ENCODE measurements around the gene ADAM22.

- TF ChIP-seq POLR2A (IDR thresholded peaks at IDR 0.05; ENCODE audit: low read length) (no peak), MAX (IDR thresholded peaks at IDR 0.05) (no peak), CTCF (IDR thresholded peaks at IDR 0.05) (no peak), CEBPB (IDR thresholded peaks at IDR 0.05) (no peak), EP300 (IDR thresholded peaks at IDR 0.05) (no peak), REST (IDR thresholded peaks at IDR 0.05) (no peak), RFX5 (IDR thresholded peaks at IDR 0.05) (no peak), POLR2AphosphoS2 (conservative IDR thresholded peaks at IDR 0.05; ENCODE audit: low read length) (no peak), SMC3 (IDR thresholded peaks at IDR 0.05) (no peak), RCOR1 (IDR thresholded peaks at IDR 0.05; ENCODE audit: low read depth, low read length) (no peak), PBX3 (IDR thresholded peaks at IDR 0.05) (no peak), ZFP36 (IDR thresholded peaks at IDR 0.05; ENCODE audit: borderline replicate concordance, partially characterized antibody) (no peak)
Measured at GRCh38 chr7:87918740-87919139, 15.3 kb upstream of the ADAM22 start.

Data from A549 (cell line).